Measurements from ENCODE around the gene PAK1IP1.
"Not testable (repeated sequence)": the region's sequence is repeated elsewhere in the genome, so short reads cannot be mapped to it uniquely, and the experiment has no call there.

PAK1IP1 gene

GRCh38 chr6:10692965-10693538, 1.7 kb upstream of the PAK1IP1 start:
- no peak for DNase-seq (ENCODE audit: low read depth in 2 of 2)

DNA sequence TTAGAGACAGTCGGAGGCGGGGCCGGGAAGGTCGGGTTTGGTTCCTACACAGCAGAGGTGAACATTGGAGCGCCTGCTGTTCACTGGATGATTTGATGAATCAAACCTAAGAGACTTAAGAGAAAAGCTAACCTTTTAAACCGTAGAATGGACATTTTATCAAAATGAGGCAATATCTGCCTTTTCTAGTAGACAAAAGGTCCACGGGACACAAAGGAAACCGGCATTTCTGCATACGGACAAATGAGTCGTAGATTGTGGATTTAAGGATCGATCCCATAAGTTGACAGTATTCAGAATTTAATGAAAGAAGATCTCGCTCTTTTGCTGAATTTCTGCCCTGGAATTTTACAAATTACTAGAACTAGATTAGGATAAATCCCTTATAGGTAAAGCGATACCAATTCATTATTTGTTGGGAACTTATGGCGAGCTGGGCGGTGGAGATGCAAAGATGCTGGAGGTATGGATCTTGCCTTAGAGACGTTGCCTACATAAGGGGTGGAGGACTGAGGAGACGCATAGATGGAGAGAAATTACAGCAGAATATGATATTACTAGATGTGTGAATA, 400 bp downstream of the PAK1IP1 start:
- no peak for DNase-seq (ENCODE audit: low read depth in 2 of 2)

- no peak for DNase-seq (ENCODE audit: low read depth in 2 of 2)
Measured at GRCh38 chr6:10696655-10697054, 1.9 kb downstream of the PAK1IP1 start.

GRCh38 chr6:10713962-10714361, 19.2 kb downstream of the PAK1IP1 start:
- DNase-seq (ENCODE audit: low read depth in 2 of 2) = no peak

DNA sequence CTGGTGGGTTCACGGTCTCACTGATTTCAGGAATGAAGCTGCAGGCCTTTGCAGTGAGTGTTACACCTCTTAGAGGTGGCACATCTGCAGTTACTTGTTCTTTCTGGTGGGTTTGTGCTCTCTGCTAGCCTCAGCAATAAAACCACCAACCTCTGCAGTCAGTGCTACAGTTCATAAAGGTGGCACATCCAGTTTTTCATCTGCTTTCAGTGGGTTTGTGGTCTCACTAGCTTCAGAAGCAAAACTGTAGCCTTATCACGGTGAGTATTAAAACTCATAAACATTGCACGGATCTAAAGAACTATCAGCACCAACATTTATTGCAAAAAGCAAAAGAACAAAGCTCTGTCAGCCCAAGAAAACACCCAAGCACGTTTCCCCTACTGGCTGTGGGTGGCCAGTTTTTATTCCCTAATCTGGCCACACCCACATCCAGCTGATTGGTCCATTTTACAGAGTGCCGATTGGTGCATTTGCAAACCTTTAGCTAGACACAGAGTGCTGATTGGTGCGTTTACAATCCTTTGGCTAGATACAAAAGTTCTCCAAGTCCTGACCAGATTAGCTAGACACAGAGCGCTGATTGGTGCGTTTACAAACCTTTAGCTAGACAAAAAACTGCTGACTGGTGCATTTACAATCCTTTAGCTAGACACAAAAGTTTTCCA, 24.7 kb downstream of the PAK1IP1 start:
- peak in 1 of 2 donors; percentile 6 for DNase-seq (ENCODE audit: low read depth in 2 of 2)

GRCh38 chr6:10719964-10720264, 25.1 kb downstream of the PAK1IP1 start:
- no peak for DNase-seq (ENCODE audit: low read depth in 2 of 2)

- peak; percentile 24 to 38 for DNase-seq (ENCODE audit: low read depth in 2 of 2)
Measured at GRCh38 chr6:10720265-10720959, 25.6 kb downstream of the PAK1IP1 start.

- not testable (repeated sequence) for DNase-seq (ENCODE audit: low read depth in 2 of 2)
Measured at GRCh38 chr6:10720960-10721849, 26.4 kb downstream of the PAK1IP1 start.

DNA sequence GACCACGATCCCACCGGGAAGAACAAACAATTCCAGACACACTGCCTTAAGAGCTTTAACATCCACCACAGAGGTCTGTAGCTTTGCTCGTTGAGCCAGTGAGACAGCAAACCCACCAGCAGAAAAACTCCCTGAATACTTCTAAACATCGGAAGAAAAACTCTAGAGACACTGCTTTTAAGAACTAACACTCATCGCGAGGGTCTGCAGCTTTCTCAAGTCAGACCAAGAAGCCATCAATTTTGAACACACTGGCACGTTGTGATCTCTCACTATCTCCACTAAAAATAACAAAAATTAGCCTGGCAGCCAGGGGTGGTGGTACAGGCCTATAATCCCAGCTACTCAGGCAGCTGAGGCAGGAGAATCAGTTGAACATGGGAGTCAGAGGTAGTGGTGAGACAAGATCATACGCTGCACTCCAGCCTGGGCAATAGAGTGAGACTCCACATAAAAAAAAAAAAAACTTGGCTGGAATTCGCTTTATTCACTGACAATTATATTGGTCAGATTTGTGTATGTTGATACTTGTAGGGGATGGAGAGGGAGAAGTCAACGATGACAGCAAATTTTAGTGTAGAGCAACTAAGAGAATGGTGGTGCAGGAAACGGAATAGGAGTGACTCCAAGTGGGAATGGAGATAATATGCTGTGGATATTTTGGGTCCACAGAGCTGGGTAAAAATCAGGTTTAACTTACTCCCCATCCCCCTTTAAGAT, 27.2 kb downstream of the PAK1IP1 start:
- no peak for DNase-seq (ENCODE audit: low read depth in 2 of 2)

GRCh38 chr6:10722570-10722819, 27.7 kb downstream of the PAK1IP1 start:
- DNase-seq (ENCODE audit: low read depth in 2 of 2) = no peak

DNA sequence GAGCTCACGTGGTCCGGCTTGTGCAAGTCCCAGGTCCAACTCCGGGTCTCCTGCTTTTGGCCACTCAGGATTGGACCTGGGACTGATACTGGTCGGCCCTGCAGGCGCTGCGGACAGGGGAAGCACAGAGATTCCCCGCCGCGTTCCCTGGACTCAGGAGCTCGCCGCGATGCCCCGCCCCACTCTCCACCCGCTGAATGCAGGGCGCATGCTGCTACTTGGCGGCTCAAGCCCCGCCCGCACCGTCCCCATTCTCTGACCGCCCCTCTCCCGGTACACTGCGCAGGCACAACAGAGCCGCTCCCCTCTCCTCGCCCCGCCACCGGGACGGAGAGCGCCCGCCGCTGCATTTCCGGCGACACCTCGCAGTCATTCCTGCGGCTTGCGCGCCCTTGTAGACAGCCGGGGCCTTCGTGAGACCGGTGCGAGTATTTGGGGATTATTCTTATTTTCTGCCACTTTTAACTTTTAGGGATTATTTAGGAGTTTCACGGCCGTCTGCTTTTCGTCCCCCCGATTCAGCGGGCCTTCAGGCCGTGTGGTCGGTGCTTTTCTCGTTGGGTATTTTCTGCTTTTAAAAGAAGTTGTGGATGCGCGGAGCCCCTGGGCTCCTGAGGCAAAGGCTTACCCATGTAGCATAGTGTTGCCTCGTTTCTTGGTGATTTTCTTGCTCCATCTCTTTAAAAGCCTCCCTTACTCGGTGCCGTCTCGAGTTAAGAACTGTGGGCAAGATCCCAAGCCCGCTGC, 28.2 kb downstream of the PAK1IP1 start, which contains the start of gene TMEM14C:
TSS of gene TMEM14C (plus strand) at position 251 of the 747 bp plus-strand sequence. CDS start 1,544 bp downstream, outside the sequence.
- DNase-seq (ENCODE audit: low read depth in 2 of 2) = peak; percentile 82 to 89

GRCh38 chr6:10723567-10723881, 28.8 kb downstream of the PAK1IP1 start:
- DNase-seq (ENCODE audit: low read depth in 2 of 2) = no peak

- DNase-seq (ENCODE audit: low read depth in 2 of 2) = no peak
Measured at GRCh38 chr6:10725044-10725443, 30.3 kb downstream of the PAK1IP1 start.

DNA sequence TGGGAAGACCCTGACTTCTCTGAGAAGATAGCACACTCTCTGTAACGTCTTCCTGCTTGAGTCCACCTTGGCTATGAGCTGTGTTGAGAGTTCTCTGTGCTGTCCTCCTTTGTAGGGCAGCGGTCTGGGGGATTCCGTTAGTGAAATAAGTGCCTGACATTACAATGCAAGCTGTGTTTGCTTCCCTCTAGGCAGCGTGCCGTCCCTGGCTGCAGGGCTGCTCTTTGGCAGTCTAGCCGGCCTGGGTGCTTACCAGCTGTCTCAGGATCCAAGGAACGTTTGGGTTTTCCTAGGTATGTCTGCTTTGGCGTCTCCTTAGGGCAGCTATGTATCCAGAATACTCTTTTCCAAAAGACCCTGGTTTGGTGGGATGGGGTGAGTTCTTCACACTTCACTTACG, 30.9 kb downstream of the PAK1IP1 start:
- DNase-seq (ENCODE audit: low read depth in 2 of 2) = no peak

DNA sequence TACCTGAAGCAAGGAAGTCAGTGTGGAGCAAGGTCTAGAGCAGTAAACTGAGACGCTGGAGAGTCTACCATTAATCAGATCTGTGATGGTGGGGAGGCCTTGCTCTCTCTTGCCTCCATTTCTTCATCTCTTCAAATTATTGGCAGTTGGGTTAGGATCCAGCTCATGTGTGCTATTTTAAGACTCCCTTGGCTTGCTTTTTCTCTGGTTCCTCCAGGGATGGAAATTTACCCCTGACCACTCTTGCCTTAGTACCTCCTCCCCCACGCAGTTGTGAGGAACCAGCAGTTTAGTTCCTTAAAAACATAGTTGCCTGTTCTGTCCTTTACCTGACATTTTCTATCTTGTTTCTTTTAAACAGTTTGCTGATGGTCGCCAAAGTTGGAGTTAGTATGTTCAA, 35.5 kb downstream of the PAK1IP1 start:
- DNase-seq (ENCODE audit: low read depth in 2 of 2) = no peak

- no peak for DNase-seq (ENCODE audit: low read depth in 2 of 2)
Measured at GRCh38 chr6:10733151-10733715, 38.5 kb downstream of the PAK1IP1 start.

DNA sequence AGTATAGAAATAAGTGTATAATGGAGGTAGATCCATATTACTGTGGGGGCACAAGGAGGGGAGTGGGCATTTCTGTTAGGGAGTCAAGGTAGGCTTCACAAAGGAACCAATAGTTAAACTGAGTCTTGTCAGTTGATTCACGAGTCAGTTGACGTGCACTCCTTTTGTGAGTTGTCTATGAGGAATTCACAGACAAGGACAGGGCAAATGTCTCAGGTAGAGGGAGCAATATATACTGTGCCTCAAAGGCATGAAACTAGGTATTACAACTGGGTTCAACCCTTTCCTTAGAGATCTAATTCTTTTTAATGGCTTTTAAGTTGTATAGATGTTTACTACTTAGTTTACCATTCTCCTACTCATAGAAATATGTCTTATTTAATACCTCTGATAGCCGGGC, 39.1 kb downstream of the PAK1IP1 start:
- no peak for DNase-seq (ENCODE audit: low read depth in 2 of 2)

DNA sequence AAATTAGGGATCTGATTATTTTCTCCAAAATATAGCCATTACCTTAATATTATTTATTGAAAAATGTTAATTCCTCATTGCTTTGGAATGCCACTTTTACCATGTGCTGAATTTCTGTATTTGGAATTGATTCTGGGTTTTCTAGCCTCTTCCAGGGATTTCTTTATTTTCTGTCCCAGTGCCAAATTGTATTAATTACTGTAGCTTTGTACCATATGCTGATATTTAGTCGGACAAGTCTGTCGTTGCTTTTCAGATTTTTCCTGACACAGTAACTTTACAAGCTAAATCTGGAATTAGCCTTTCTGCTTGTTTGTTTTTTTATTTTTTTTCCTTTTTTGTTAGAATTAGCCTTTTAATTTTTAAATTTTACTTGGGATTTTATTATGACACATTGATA, 42.0 kb downstream of the PAK1IP1 start:
- no peak for DNase-seq (ENCODE audit: low read depth in 2 of 2)

GRCh38 chr6:10740061-10740460, 45.3 kb downstream of the PAK1IP1 start:
- DNase-seq (ENCODE audit: low read depth in 2 of 2) = no peak

- DNase-seq (ENCODE audit: low read depth in 2 of 2) = not testable (repeated sequence)
Measured at GRCh38 chr6:10741643-10742042, 46.9 kb downstream of the PAK1IP1 start.

- DNase-seq (ENCODE audit: low read depth in 2 of 2) = no peak
Measured at GRCh38 chr6:10742251-10742650, 47.5 kb downstream of the PAK1IP1 start.
